Left renal cortex interstitium (tissue), 4 donors: ENCODE data around the gene HSD17B14. TPM values are rescaled to one million over a fixed set of nuclear protein-coding genes. Genes with fewer than 3 reads are reported as not detected.
A peak's percentile ranks its signal among the peaks of the same experiment; 100 is the strongest.
"Not testable (repeated sequence)": the region's sequence is repeated elsewhere in the genome, so short reads cannot be mapped to it uniquely, and the experiment has no call there.

Experiments used
- DNase-seq, 4 donors: peaks; one replicate each; pipeline ENCODE4 v3.0.0-alpha.2; 2013; ENCODE audit warnings: low read depth in 4 of 4, low spot score in 2 of 4, missing footprints in 1 of 4
- polyA plus RNA-seq, 4 donors: library from polyadenylated mRNA; unstranded; fragments of 120-200 nt; gene quantifications; one replicate each; pipeline ENCODE4 v1.2.1, GENCODE V29; 2013; ENCODE audit not compliant: insufficient read length in 4 of 4

The HSD17B14 gene
- polyA plus RNA-seq, 4 donors: 30.0 to 40.4 (median 36.2) TPM

DNA sequence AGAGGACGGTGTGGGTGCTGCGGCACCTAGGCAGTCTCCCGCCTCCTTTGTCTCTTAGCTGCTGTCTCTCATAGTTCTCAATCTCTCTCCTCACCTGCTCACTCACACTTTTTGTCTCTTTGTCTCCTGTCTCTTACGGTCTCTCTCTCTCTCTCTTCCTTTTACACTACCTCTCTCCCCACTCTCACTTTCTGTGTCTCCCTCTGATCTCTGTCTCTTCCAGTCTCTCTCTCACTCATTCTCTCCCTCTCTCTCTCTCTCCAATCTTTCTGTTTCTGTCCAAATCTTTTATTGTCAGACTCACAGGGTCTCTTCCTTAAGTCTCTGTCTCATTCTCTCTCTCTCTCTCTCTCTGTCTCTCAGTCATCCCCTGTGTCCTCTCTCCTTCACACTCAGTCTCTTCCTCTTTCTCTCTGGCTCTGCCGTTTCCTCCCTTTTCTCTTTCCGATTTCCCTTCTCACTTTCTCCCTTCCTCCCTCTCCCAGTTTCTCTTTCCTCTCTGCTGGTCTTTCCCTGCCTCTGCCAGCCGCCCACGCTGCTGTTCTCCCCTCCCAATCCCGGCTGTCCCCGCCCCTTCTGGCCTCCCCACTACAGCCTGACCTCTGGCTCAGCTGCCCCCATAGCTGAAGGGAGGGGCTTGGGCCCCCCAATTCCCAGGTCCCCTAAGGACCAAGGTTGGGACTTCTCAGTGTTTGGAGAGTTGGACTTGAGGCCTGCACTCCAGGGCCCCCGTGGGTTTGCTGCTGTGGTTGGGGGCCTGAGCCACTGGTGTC, 32.0 kb upstream of the HSD17B14 start, which contains the start of gene PLEKHA4:
PLEKHA4 (minus strand) TSS at position 504 of the 773 bp plus-strand sequence. CDS start 997 bp downstream, outside the sequence.
- DNase-seq: no peak

DNA sequence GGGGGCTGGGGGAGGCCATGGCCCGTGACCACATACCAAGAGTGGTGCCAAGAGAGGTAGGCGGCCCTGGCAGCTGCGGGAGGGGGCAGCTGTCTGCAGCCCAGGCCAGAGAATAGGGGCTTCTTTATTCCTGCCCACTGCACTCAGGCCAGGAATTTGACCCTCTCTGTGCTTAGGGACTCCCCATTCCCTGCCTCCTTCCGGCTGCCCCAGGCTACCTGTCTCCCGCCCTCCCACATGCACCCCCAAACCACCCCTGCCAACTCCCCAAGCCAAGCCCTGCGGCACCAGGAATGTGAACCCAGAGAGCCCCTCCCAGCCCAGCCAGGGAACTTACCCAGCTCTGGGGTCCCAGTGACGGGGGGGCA, 31.4 kb upstream of the HSD17B14 start:
- no peak for DNase-seq

- no peak for DNase-seq
Observed at GRCh38 chr19:48867123-48867745, 30.9 kb upstream of the HSD17B14 start.

DNA sequence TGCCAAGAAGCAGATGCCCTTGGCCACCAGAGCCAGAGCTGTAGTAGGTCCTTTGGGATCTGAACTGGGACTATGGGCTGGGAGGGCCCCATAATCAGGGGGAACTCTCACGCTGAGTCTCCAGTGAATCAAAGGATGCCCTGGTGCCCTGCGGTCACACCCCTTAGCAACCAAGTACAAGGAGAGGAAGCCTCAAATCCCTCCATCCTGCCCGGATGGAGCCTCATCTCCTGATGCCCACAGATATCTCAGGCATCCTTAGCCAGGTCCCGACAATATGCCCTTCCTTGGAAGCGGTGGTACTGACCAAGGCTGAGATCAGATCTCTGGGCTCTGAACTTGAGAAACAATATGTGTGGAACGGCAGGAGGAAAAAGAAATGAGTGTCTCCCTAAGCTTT, 30.4 kb upstream of the HSD17B14 start:
- no peak for DNase-seq

DNA sequence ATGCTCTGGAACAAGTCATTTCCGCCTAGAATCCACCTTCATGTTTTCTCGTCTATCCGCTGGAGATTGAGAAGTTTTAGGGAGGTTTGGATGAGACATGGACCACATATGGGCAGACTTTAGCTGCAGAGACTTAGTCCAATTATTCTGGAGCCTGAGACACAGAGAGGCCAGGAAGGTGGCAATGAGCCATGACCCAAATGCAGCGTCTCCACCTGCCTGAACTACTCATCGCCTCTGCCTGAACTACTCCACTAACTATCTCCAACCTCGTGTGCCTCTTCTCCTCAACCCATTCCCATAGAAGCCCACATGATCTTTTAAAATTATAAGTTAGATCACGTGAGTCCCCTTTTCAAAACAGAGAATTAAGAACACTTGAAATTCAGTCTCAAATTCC, 26.5 kb upstream of the HSD17B14 start:
- DNase-seq: no peak

DNA sequence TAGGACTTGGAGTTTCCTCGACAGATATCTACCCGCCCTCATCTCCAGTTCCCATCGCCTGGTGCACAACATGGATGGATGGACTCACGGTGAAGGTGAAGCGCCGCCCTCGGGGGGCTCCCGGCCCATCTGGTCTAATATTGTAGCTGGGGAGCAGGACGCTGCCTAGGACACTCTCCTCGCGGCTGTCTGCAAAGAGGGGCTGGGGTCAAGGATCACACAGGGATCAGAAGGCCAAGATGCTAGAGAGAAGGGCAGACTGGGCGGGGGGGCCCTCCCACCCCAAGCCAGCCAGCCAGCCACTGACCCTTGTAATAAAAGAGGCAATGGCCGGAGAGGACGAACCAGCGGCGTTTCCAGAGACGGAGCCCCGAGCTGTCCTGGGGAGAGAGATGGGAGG, 25.0 kb upstream of the HSD17B14 start:
- no peak for DNase-seq

DNA sequence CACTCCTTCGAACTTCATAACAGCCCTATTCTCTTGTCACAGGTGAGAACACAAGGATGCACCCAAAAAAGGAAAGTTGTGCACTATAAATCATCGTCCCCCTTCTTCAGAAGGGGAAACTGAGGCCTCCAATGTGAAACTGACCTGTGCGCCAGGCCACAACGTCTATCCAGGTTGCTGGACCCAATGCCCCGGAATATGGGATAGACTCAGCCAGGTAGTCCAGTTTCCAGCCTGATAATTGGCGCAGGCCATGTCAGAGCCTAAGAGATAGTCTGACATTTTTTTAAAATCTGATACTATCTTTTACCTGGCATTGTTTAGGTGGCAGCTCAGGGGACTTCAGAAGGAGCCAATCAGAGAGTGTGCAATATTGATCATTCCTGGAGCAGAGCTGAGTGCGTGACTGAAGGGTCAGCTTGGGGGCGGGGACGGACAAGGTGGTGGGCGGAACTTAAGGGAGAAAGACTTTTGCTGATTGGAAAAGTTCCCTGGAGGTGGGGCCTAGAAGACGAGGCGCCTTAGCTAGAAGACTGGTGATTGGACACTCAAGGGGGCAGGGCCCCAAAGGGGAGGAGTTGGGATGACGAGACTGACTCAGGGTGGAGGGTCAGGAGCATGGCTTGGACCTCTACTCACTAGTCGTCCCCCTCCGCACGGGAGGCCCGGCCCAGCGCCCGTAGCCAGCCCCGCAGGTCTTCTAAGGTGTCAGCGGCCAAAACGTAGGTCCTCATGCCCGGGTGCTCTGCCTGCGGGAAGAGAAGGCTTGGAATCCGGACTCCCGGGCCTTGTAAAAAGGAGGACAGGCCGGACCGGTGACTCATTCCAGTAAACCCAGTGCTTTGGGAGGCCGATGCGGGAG, 23.7 kb upstream of the HSD17B14 start:
- DNase-seq: no peak

- no peak for DNase-seq
Observed at GRCh38 chr19:48858984-48859710, 22.9 kb upstream of the HSD17B14 start.

- DNase-seq: no peak
Observed at GRCh38 chr19:48856921-48857320, 20.6 kb upstream of the HSD17B14 start.

DNA sequence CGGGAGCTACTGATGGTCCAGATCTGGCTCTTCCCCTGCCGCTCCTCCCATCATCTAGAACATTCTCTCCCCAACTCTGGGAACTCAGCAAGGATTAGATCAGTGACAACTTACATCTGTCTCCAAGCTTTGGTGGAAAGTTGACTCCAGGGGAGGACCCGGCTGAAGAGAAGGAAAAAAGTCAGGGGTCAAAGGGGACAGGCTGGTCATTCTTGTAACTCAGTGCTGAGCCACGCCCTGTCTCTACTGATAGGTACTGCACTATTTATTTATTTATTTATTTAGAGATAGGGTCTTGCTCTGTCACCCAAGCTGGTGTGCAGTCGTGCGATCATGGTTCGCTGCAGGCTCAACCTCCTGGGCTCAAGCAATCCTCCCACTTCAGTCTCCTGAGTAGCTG, 17.8 kb upstream of the HSD17B14 start:
- DNase-seq: no peak

GRCh38 chr19:48853483-48853882, 17.2 kb upstream of the HSD17B14 start:
- no peak for DNase-seq

DNA sequence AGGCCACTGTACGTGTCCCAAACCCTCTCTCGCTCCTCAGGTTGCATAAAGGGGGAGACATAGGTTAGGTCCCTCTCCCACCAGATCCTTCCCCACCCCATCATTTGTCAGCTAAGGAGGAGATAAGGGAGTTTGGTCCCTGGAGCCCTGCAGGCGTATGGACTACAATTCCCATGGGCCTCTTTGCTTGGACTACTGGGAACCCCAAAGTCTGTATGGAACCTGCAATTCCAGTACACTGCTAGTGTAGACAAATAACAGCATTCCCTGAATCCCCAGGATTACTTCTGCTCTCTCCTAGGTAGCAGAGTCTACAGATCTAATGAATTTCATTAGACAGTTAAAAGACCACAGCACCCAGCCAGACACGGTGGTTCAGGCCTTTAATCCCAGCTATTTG, 16.0 kb upstream of the HSD17B14 start:
- DNase-seq: no peak

DNA sequence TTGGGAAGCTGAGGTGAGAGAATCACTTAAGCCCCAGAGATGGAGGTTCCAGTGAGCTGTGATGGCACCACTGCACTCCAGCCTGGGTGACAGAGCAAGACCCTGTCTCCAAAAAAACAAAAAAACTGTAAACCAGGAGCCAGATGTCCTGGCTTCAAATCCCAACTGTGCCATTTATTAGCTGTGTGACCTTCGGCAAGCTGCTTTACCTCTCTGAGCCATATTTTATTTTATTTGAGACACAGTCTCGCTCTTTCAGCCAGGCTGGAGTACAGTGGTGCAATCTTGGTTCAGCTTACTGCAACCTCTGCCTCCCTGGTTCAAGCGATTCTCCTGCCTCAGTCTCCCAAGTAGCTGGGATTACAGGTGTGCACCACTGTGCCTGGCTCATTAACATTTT, 10.4 kb upstream of the HSD17B14 start:
- not testable (repeated sequence) for DNase-seq

- no peak for DNase-seq
Observed at GRCh38 chr19:48845384-48845783, 9.1 kb upstream of the HSD17B14 start.

GRCh38 chr19:48844472-48844871, 8.2 kb upstream of the HSD17B14 start:
- no peak for DNase-seq

DNA sequence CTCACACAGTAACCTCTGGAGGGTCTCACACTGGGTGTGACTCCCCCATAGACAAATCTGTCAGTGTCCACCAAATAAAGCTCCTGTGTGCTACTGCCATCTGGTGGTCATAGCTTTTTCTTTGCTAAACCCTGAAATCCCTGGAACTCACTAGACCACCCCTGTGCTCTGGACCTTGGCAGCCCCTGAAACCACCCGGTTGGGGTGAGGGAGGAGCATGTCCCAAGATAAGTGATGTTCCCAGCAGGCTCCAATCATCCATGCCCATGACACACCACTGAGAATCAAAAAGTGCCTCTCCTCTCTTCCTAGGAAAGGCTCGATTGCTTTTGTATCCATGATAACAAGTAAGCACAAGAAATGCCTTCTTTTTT, 6.5 kb upstream of the HSD17B14 start:
- peak in 2 of 4 donors; percentile 43 to 60 for DNase-seq

GRCh38 chr19:48841571-48841970, 5.3 kb upstream of the HSD17B14 start:
- no peak for DNase-seq

- DNase-seq: no peak
Observed at GRCh38 chr19:48841047-48841446, 4.8 kb upstream of the HSD17B14 start.

GRCh38 chr19:48837687-48838086, 1.4 kb upstream of the HSD17B14 start:
- DNase-seq: no peak

DNA sequence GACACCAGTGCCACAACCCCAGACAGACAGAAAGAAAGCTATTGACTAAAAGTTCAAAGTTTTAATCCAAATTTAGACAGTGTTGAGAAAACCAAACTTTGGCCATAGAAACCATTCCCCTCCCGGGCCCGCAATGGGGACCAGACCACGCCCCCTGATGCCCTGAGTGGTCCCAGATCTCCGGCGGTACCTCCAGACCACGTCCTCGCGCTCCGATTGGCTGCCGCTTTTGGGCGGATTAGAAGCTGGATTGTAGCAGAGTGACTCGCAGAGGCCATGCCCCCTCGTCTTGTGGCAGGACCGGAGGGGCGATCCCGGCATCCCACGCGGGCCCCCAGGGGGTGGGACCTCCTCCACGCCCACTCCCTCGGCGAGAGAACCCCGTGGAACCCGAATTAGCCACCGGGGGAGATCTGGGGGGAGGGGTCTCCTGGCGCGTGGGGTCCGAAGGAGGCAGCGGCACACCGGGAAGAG, 797 bp upstream of the HSD17B14 start:
- peak; percentile 61 to 66 (median 65) for DNase-seq

- peak; percentile 58 to 81 (median 71) for DNase-seq
Observed at GRCh38 chr19:48835734-48836088, 580 bp downstream of the HSD17B14 start.
